NCI-H146 (cell line): ENCODE data around the gene BBLN.

Experiments
- DNase-seq: peaks from one replicate; lab custom pipeline; 2025; lab: John Stamatoyannopoulos, UW

The BBLN gene

DNA sequence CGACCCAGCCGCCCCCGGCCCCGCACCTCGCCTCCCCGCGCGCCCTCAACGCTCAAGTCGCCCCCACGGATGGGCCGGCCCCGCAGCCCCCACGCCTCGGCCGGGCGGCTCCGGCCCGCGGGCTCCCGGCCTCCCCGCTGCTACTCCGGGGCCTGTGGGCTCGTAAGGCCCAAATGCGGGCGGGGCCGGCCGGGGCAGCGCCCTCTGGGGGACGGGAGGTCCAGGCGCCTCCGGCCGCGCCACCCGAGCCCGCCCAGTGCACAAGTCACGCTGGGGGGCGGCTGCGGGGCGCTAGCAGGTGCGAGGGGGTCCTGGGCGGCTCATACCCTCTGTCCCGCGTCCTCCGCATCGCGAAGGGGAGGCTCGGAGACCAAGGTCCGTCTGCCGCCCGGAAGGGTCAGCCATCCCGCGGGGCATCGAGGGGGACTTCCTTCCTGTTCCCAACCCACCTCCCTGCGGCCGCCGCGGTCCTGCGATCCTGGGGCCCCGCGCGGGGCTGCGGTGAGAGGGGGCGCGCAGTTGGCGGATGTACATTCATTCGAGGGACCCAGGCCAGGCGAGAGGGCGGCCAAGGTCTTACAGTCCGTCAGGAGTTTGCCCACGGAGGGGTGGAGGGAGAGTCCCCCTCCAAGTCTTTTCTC lies 31.5 kb downstream of the BBLN start, which contains the start of gene CIZ1:
Gene CIZ1, minus strand, starts transcription at position 167 of the 641 bp plus-strand sequence. CDS start 715 bp downstream, outside the sequence.
- DNase-seq = peak; percentile 75

DNA sequence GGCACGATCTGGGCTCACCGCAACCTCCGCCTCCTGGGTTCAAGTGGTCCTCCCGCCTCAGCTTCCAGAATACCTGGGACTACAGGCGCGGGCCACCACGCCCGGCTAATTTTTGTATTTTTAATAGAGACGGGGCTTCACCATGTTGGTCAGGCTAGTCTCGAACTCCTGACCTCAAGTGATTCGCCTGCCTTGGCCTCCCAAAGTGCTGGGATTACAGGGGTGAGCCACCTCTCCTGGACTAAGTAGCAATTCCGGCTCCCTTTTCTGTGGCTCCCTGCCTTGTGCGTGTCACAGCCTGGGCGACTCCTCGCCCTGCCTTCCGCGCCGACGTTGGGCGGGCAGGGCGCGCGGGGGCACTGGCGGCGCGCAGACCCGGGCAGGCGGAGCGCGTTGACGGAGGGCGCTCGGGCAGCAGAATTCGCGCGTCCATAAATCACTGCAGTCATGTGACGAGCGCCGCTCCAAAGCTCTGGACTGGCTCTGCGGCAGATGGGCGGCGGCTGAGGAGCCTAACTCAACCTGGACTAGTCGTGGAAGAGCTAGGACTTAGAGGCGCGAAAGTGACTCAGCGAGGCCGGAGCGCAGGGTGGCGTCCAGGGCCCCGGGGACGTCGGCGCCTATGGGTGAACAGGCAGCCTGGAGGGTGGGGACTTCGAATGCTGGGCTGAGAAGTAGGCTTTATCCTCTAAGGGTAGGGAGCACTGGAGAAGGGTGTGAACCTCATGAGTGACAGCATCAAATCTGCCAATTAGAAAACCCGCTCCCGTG lies 32.7 kb downstream of the BBLN start:
- peak; percentile 82 for DNase-seq

DNA sequence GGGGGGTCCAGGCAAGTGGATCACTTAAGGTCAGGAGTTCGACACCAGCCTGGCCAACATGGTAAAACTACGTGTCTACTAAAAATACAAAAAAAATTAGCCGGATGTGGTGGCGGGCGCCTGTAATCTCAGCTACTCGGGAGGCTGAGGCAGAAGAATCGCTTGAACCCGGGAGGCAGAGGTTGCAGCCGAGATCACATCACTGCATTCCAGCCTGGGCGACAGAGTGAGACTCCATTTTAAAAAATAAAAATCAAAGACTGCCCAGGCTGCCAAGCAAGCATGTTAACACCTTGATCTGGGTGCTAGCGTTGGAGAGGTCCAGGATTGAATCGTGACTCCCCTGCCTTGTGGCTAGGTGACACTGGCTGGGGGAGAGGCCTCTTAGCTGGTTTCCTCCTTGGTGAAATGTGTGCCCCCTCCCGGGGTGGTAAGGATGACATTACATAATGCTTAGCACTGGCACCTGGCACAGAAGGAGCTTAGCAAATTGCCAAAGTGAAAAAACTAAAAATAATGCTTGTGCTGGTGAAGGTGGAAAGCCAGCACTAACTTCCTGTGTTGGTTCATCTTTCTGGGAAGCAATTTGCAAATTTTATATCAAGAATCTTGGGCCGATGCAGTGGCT lies 33.5 kb downstream of the BBLN start:
- DNase-seq = no peak

DNA sequence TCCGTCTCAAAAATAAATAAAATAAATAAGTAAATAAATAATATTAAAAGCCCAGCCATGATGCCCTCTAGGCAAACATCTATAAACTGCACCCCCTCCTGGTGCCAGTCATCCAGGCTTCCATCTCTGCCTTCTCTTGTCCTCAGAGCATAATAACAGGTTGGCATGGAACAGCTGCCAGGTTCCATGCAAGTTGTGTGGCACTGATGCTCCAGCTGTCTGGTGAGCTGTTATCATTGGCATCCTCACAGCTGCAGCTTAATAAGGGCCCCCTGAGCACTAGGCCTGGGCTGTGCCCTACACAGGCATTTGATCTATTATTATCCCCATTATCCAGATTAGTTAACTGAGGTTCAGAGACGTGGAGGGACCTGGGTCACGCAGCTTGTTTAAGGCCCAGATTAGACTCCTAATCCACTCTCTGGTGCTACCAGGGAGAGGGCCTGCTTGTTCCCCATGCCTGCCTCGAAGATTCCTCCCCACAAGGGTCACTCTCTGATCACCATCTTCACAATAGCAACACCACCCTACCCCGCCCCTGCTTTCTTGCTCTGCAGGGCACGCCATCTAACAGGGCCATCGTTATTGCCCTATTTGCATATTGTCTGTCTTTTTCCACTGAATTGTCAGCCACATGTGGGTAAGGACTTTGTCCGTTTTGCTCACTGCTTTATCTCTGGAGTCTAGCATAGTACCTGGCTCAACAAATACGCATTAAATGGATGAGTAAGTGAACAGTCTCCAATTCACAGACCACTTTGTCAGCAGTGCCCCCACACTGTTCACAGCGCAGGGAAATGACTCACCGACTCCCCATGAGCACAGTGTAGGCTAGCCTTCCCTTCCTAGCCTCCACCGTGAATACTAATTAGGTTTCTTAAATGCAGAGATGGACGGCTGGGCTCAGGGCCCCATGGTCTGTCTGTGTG lies 41.6 kb downstream of the BBLN start:
- no peak for DNase-seq

DNA sequence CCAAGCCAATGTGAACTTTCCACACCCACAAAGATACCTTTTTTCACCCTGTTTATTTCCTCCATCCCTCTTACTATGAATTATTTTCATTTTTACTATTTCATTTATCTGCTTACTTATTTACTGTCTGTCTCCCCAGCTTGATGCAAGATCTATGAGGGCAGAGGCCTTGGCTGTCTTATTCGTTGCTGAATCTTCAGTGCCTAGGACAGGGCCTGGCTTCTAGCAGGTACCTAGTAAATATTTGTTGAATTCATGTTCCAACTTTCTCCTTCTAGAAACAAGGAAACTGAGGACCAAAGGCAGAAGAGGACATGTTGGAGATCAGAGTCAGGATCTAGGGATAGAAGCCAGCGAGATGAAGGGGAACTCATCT lies 42.6 kb downstream of the BBLN start:
- no peak for DNase-seq

DNA sequence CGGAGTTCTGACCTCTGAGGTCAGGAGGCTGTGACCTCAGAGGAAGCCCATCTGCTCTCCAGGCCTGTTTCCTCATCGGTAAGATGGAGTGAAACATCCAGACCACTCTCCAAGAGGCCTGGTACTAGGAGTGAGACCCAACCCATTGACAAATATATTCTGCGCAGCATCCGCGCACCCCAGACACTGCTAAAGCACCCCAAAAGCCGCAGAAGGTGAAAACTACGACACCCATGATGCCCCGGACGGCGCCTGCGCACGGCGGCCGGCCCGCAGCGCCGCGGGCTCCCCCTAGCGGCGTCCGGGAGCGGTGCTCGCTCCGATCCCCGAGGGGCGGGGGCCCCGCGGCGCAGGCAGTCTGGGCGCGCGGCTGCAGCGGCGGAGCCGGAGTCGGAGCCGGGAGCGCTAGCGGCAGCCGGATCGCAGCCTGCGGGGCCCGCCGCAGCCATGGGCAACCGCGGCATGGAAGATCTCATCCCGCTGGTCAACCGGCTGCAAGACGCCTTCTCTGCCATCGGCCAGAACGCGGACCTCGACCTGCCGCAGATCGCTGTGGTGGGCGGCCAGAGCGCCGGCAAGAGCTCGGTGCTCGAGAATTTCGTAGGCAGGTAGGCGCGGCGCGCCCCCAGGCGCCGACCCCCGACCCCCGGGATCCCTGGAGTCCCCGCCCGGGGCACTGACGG lies 43.1 kb downstream of the BBLN start, which contains the start of gene DNM1:
Gene DNM1, plus strand, starts transcription at position 356 of the 683 bp plus-strand sequence. Its CDS starts 92 bp downstream, at position 448.
- peak; percentile 54 for DNase-seq

DNA sequence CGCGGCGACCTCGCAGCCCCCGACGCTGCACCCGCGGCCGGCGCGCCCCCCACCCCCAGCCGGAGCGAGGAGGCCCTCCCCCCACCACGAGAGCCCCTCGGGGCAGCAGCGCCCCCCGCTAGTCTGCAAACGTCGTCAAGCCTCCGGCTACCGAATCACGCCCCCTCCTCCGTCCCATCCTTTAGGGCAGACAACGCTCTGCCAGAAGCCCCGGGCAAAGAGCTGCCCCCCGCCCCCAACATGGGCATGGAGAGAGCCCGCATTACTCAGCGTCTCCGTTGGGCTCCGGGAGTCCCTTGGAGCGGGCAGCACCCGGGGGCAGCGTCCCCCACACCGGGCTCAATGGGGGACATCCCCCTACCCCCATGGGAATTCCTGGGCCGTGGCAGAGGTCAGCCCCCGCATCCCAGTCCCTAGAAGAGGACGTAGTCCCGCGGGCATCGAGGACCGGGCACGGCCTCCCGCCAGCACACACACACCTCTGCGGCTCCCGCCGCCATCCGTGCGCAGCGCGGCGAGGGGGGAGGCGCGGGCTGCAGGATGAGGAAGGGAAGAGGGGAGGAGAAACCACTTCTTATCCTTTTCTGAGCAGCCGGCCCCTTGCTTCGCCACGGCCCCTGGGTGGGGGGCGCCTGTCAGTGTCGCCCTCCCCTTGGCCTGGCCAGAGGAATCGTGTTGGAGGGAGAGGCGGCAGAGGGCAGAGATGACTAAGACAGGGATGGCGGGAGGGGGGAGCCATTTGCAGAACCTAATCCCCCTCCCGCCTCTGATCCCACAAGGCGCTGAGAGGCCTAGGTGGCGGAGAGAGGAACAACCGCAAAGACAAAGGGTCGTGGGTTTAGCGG lies 43.9 kb downstream of the BBLN start:
- peak; percentile 63 for DNase-seq

DNA sequence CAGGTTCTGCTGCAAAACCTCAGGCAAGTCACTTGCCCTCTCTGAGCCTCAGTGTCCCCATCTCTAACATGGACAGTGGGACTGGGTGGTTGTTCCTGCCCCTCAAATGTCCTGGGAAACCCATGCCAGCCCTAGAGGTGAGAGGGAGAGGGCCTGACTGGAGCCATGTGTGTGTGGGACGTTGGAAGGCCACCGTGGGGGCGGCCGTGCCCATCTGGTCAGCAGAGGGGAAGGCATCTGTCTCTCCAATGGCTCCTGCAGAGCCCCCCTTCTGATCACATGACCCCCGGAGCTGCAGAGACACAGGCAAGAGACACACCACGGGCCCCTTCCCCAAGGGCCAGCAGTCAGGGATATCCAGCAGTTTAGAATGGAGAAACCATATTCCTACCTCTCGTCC lies 44.8 kb downstream of the BBLN start:
- DNase-seq = no peak

DNA sequence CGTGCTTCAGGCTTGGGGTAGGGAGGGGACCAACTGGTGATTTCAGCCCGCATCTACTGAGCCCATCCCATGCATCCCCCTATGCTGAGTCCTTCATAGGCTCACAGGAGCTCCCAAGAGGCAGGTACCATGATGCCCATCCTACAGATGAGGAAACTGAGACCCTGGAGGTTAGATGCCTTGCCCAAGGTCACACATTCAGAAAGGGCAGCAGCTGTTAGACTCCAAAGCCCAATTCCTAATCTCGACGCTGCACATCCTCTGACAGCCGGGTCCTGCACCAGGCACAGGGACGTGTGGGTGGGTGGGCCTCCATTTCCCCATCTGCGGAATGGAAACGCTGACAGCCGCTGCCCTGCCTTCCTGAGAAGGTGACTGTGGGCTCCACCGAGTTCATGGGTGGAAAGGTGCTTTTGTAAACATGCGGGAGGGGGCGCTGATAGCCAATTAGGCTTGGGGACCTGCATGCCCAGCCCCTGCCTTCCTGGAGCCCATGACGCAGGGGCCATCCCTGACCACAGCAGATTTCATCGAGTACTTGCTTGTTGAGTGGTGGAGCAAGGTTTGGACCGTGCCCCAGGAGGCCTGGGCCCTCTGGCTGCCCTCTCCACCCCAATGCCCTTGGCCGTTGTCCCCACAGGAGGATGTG lies 45.4 kb downstream of the BBLN start:
- DNase-seq = no peak

DNA sequence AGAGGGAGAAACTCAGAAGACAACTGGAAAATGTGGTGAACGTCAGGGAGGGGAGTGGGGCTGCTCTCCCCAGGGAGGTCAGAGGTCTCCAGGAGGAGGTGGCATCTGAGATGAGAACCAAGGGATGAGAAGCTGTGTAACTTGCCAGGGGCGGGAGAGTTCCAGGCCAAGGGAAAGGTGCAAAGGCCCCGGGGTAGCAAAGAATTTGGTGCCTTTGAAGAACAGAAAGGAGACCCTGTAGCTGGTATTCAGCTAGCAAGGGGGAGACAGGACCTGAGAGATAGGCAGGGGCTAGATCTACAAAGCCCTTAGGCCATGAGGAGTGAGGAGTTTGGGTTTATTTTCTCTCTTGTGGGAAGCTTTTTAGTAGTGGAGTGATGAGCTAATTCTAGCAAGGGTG lies 46.4 kb downstream of the BBLN start:
- no peak for DNase-seq

DNA sequence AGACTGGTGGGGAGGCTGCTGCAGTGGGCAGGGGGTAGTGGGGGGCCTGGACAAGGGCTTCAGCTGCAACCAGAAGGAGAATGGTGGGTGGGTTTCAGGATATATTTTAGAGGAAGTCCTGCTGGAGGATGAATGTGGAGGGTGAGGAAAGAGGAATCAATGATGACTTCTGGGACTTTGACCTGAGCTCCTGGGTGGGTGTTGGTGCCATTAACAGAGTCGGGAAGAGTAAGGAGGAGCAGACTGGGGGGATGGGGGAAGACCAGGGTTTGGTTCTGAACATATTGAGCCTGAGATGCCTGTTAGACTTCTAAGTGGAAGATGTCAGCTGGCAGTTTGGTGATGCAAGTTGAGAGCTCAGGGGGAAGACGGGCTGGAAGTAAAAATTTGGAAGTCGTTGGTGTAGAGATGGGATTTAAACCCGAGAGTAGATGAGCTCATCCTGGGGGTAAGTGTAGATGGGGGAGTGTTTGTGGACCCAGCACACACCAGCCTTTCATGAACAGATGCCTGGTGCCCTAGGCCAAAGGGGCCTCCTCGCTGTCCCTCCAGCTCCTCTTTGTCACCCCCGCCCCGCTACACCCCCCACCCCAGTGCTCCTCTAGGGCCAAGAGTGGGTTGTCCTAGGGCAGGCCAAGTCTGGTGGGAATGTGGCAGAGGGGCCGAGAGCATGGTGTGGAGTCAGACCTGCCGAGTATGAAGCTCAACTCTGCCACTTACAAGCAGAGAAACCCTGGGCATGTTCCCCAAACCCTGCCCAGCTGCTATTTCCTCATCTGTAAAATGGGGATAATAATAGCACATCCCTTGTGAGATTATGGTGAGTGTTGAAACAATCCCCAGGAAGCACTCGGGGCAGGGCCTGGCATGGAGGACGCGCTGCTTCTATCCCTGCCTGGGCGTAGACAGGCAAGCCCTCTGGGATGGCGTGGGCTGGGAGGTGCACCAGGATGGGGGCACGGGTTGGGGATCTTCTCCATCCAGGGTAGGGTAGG lies 47.1 kb downstream of the BBLN start:
- DNase-seq = no peak

DNA sequence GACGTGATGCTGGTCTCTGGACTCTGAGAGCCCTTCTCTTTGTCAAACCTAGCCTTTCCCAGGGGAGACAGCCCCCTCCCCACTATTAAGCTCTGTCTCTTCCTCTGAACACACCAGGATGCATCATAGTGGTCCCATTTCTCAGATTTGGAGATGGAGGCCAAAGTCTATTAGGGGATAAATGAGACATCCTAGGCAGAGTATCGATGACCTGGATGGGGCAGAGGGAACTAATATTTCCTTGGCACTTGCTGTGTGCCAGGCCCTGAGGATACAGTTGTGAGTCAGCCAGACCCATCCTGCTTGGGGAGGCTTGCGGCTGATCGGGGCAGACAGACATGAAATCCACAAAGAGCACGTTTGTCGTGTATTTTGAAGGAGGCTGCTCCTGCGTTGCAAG lies 48.3 kb downstream of the BBLN start:
- DNase-seq = no peak

DNA sequence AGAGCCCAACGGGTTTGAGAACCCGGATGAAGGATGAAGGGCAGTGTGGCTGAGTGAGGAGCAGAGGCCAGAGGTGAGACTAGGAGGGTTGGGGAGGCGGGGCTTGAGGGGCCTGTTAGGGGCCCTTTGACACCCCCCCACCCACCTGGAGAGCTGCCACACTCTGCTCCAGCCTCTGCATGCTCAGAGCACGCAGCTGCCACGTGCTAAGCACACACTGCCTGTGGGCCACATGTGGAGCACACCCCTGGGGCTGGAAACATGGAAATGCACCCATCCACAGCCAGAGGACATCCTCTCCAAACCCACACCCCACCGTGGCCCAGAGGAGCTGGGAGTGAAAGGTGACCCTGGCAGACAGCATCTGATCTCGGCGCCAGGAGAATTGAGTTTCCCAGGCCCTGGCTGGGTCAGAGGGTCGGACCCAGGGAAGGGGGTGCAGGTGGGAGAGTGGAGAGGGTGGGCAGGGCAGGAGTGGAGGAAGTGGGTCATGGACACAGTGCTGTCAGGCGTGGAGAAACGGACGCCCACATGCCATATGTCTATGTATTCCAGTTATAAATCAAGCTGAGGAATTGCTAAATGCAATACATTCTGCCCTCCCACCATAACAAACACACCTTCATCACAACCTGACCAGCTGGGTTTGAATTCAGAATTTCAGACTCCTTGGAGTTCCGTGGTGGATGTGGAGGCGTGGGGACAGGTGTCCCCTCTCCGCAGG lies 49.0 kb downstream of the BBLN start:
- no peak for DNase-seq

DNA sequence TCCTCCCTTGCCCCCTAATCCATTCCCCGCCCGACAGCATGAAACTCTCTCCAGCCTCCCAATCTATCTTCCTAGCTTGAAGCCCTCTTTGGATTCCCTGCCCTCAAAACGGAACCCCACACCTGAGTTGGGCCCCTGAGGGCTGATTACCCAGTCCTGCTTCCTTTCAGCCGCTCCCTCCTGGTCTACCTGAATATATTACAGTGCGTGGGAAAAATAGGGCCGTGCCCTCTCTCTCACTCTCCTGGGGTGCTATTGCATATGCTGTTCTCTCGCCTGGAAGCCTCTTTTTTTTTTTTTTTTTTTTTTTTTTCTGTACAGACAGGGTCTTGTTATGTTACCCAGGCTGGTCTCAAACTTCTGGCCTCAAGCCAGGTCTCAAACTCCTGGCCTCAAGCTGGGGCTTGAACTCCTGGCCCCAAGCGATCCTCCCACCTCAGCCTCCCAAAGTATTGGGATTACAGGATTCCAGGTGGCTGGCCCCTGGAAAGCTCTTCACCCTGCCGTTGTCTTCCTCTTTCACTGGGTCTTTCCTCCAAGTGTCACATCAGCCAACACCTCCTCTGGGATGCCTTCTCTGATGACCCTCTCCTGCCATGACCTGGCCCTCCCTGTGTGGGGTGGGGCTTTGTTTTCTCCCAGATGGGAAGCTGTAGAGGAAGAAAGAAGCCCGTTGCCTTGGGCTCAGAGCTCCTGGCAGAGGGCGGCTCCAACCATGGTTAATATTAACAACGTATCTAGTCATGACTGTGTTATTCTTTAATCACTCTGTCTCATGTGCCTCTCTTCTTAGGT lies 51.3 kb downstream of the BBLN start:
- no peak for DNase-seq

DNA sequence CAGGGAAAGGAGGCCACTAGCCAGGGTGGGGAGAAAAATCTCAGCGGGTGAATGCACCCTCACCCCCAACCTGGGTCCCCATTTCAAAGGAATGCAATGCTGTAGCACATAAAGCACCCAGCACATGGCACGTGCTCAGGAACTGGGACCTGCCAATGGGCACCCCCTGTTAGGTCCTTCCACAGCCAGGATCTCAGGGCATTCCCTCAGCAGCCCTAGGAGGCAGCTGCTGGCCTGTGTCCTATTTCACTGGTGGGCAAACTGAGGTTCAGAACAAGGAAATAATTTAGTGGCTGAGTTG lies 51.9 kb downstream of the BBLN start:
- DNase-seq = no peak
